GM23338 (cell line): ENCODE measurements around the gene PTPRO. TPM values are rescaled to one million over a fixed set of nuclear protein-coding genes. Genes with fewer than 3 reads are reported as not detected.
A peak's percentile ranks its signal among the peaks of the same experiment; 100 is the strongest.

Experiments
- ATAC-seq: fragments of 200-7000 bp; cut with Tn5 transposase; 3 replicates; pipeline ENCODE4 v1.9.1; 2020
- DNase-seq: peaks from one replicate; pipeline ENCODE4 v3.0.0-alpha.2; 2015; ENCODE audit warnings: low spot score
- H2AFZ ChIP-seq: fragments of 200-600 bp; sonication (generic); 2 replicates; pipeline ENCODE4 v1.8.0; 2016; ENCODE audit warnings: antibody characterized with exemption, mild to moderate bottlenecking, moderate library complexity
- H3F3A ChIP-seq: fragments of 200-600 bp; sonication (generic); replicated peaks from 2 replicates; pipeline ENCODE4 v1.8.0; 2017; ENCODE audit warnings: antibody characterized with exemption, mixed run types, low read depth
- H3K27ac ChIP-seq: fragments of 200-600 bp; sonication (generic); 2 replicates; pipeline ENCODE4 v1.6.1; 2016; ENCODE audit warnings: low read depth
- H3K27me3 ChIP-seq: fragments of 200-600 bp; sonication (generic); 2 replicates; pipeline ENCODE4 v1.8.0; 2016; ENCODE audit warnings: mild to moderate bottlenecking, mixed run types, moderate library complexity; ENCODE audit not compliant: insufficient read depth
- H3K36me3 ChIP-seq: fragments of 200-600 bp; sonication (generic); 2 replicates; pipeline ENCODE4 v1.8.0; 2016; ENCODE audit warnings: mild to moderate bottlenecking; ENCODE audit not compliant: insufficient read depth
- H3K4me1 ChIP-seq: fragments of 200-600 bp; sonication (generic); 2 replicates; pipeline ENCODE4 v1.8.0; 2016; ENCODE audit warnings: mild to moderate bottlenecking, moderate library complexity; ENCODE audit not compliant: insufficient read depth
- H3K4me2 ChIP-seq: fragments of 200-600 bp; sonication (generic); 2 replicates; pipeline ENCODE4 v1.7.1; 2017; ENCODE audit warnings: mixed run types
- H3K4me3 ChIP-seq: fragments of 200-600 bp; sonication (generic); 2 replicates; pipeline ENCODE4 v1.6.1; 2016; ENCODE audit warnings: mixed run types
- H3K79me2 ChIP-seq: fragments of 200-600 bp; sonication (generic); replicated peaks from 2 replicates; pipeline ENCODE4 v1.8.0; 2017; ENCODE audit warnings: mild to moderate bottlenecking; ENCODE audit not compliant: insufficient read depth
- H3K9me2 ChIP-seq: fragments of 200-600 bp; sonication (generic); 2 replicates; pipeline ENCODE4 v1.8.0; 2017; ENCODE audit not compliant: insufficient read depth
- H4K20me1 ChIP-seq: fragments of 200-600 bp; sonication (generic); replicated peaks from 2 replicates; pipeline ENCODE4 v1.8.0; 2017; ENCODE audit warnings: mild to moderate bottlenecking; ENCODE audit not compliant: insufficient read depth
- H3K27ac Mint-ChIP-seq: 2 replicates; pipeline ENCODE4 v1.8.0; 2020; ENCODE audit warnings: inconsistent platforms, mild to moderate bottlenecking, moderate library complexity, mixed read lengths
- H3K27me3 Mint-ChIP-seq: 3 replicates; pipeline ENCODE4 v1.8.0; 2022; ENCODE audit warnings: low read depth, mild to moderate bottlenecking, moderate library complexity, mixed read lengths, inconsistent platforms; ENCODE audit not compliant: insufficient read depth, poor library complexity
- H3K36me3 Mint-ChIP-seq: 3 replicates; pipeline ENCODE4 v1.8.0; 2021; ENCODE audit warnings: low read depth, mild to moderate bottlenecking, inconsistent platforms, moderate library complexity, mixed read lengths
- H3K4me1 Mint-ChIP-seq: 3 replicates; pipeline ENCODE4 v1.8.0; 2020; ENCODE audit warnings: mild to moderate bottlenecking, inconsistent platforms, mixed read lengths
- H3K4me3 Mint-ChIP-seq: 3 replicates; pipeline ENCODE4 v1.8.0; 2021; ENCODE audit warnings: moderate library complexity, mild to moderate bottlenecking, inconsistent platforms, mixed read lengths
- H3K9me3 Mint-ChIP-seq: 3 replicates; pipeline ENCODE4 v1.8.0; 2020; ENCODE audit warnings: moderate library complexity, mild to moderate bottlenecking, inconsistent platforms, mixed read lengths
- EZH2 ChIP-seq: fragments of 200-600 bp; sonication (generic); IDR thresholded peaks from one replicate; pipeline ENCODE4 v1.8.0; 2017; ENCODE audit warnings: antibody characterized with exemption, mild to moderate bottlenecking, low read depth; ENCODE audit not compliant: unreplicated experiment
- EZH2phosphoT487 ChIP-seq: fragments of 200-600 bp; sonication (generic); IDR thresholded peaks from one replicate; pipeline ENCODE4 v1.8.1; 2018; ENCODE audit warnings: antibody characterized with exemption; ENCODE audit not compliant: unreplicated experiment
- JUNB ChIP-seq: IDR thresholded peaks from one replicate; pipeline ENCODE4 v1.6.1; 2016; ENCODE audit warnings: antibody characterized with exemption; ENCODE audit not compliant: unreplicated experiment
- NANOG ChIP-seq: IDR thresholded peaks from 2 replicates; pipeline ENCODE4 v1.6.1; 2016; ENCODE audit warnings: antibody characterized with exemption, borderline replicate concordance
- POLR2AphosphoS5 ChIP-seq: IDR thresholded peaks from 2 replicates; pipeline ENCODE4 v1.6.1; 2016; ENCODE audit warnings: antibody characterized with exemption, low read depth
- ZNF114 ChIP-seq: fragments of 250-450 bp; sonication (Bioruptor Pico); IDR thresholded peaks from 2 replicates; pipeline ENCODE4 v1.5.0; 2020; ENCODE audit warnings: mild to moderate bottlenecking, moderate library complexity
- polyA plus RNA-seq: library from polyadenylated mRNA; unstranded; fragments of >200 nt; fragmentation: Nextera tagmentation; extraction: Ambion mirVana; gene quantifications from 2 replicates; pipeline ENCODE4 v1.2.1, GENCODE V29; 2016
- total RNA-seq: library from RNA; depleted of rRNA; stranded (reverse); fragments of >200 nt; shearing (Covaris generic); gene quantifications from 2 replicates; pipeline ENCODE4 v1.2.3, GENCODE V29; 2014
- TF ChIP-seq, protein P1 (sequence below): IDR thresholded peaks from one replicate; pipeline ENCODE4 v1.6.1; 2018; ENCODE audit warnings: antibody characterized with exemption; ENCODE audit not compliant: unreplicated experiment
- TF ChIP-seq, protein P2 (sequence below): fragments of 250-450 bp; sonication (Bioruptor Pico); IDR thresholded peaks from 2 replicates; pipeline ENCODE4 v1.5.0; 2020; ENCODE audit warnings: mild to moderate bottlenecking, moderate library complexity

PTPRO gene
- total and polyA plus RNA-seq, 2 experiments from 2014 or later = 1.4 to 1.5 TPM

DNA sequence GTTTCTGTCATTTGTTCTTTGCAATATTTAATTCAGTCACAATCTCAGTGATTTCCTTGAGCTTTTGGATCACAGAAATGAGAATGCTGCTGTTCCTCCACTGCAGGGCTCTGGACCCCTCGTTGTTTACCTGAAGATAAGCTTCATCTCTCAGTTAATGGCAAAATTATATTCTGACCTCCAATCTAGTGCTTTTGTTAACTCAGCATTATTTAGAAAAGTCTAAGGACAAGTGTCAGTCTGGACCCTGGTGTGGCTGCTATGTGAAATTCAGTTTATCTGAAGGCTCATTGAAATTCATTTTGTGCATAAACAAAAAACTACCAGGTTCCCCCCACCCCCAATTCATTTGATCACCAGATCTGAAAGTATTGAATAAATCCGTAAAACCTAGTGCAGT, 84.7 kb downstream of the PTPRO start:
- H3K9me3 Mint-ChIP-seq = no peaks in the 10 kb centered on the region; the same call in 2 of the 3 replicates
- Histone ChIP-seq H3K9me2 (peaks cover 5% of the 10 kb centered on the region; the same call in 1 of the 2 replicates), H3K4me1 (no peaks in the 10 kb centered on the region), H3K4me2 (no peak overlapping the region), H3K4me3 (no peak overlapping the region), H3K27ac (no peak overlapping the region), H3K27me3 (no peaks in the 10 kb centered on the region), H3F3A (no peaks in the 10 kb centered on the region), H4K20me1 (no peaks in the 10 kb centered on the region), H3K36me3 (no peaks in the 10 kb centered on the region), H2AFZ (no peak overlapping the region), H3K79me2 (no peaks in the 10 kb centered on the region)
- no peak for ATAC-seq
- H3K4me1 Mint-ChIP-seq = no peaks in the 10 kb centered on the region
- H3K27me3 Mint-ChIP-seq = no peaks in the 10 kb centered on the region
- DNase-seq = no peak
- no peak overlapping the region for H3K4me3 Mint-ChIP-seq
- H3K27ac Mint-ChIP-seq = no peak overlapping the region
- no peak for TF ChIP-seq EZH2
- no peak for TF ChIP-seq ZNF114 (CRISPR knock-in tag)
- no peak for TF ChIP-seq NANOG
- TF ChIP-seq EZH2phosphoT487 = no peak
- no peaks in the 10 kb centered on the region for H3K36me3 Mint-ChIP-seq

GRCh38 chr12:15411842-15412241, 89.5 kb downstream of the PTPRO start:
- no peak overlapping the region for H3K4me3 ChIP-seq
- no peaks in the 10 kb centered on the region for H4K20me1 ChIP-seq
- no peaks in the 10 kb centered on the region for H3F3A ChIP-seq
- Mint-ChIP-seq H3K27me3 (no peaks in the 10 kb centered on the region), H3K36me3 (no peaks in the 10 kb centered on the region), H3K4me3 (no peak overlapping the region), H3K4me1 (no peaks in the 10 kb centered on the region), H3K27ac (no peak overlapping the region), H3K9me3 (no peaks in the 10 kb centered on the region)
- H3K79me2 ChIP-seq = no peaks in the 10 kb centered on the region
- no peak overlapping the region for H2AFZ ChIP-seq
- no peak for TF ChIP-seq POLR2AphosphoS5
- no peak for DNase-seq
- no peaks in the 10 kb centered on the region for H3K36me3 ChIP-seq
- H3K4me2 ChIP-seq = no peak overlapping the region
- H3K4me1 ChIP-seq = no peaks in the 10 kb centered on the region
- no peaks in the 10 kb centered on the region for H3K9me2 ChIP-seq
- H3K27me3 ChIP-seq = no peaks in the 10 kb centered on the region
- H3K27ac ChIP-seq = no peak overlapping the region
- ATAC-seq = no peak

DNA sequence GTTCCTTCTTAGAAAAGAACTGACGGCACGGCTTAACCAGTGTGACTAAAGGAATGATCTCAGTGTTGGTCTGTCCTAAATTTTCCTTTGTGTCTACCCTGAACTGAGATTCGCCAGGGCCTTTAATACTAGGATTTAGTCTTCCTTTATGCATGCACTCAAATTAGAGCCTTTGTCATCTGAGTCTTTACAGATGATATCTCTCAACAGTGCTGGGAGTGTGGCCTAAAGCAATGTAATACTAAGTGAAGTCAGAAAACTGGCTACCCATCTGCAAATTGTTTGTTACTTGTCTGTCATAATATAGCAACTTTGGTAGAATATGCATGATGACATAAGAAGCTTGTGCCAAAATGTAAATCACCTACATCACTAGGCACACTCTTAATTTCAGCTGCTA, 95.4 kb downstream of the PTPRO start:
- H3K27me3 Mint-ChIP-seq = no peaks in the 10 kb centered on the region
- no peaks in the 10 kb centered on the region for H4K20me1 ChIP-seq
- no peaks in the 10 kb centered on the region for H3K36me3 Mint-ChIP-seq
- H3K36me3 ChIP-seq = no peaks in the 10 kb centered on the region
- no peak overlapping the region; the same call in 1 of the 2 replicates for H3K27ac Mint-ChIP-seq
- H3F3A ChIP-seq = no peaks in the 10 kb centered on the region
- H3K4me2 ChIP-seq = no peak overlapping the region
- H3K79me2 ChIP-seq = no peaks in the 10 kb centered on the region
- no peaks in the 10 kb centered on the region for H3K4me1 ChIP-seq
- H2AFZ ChIP-seq = peak overlapping the region; percentile 29; the same call in 1 of the 2 replicates
- H3K27ac ChIP-seq = no peak overlapping the region
- ATAC-seq = no peak
- peaks cover under 1% of the 10 kb centered on the region; the same call in 1 of the 3 replicates for H3K4me1 Mint-ChIP-seq
- DNase-seq = no peak
- H3K9me3 Mint-ChIP-seq = no peaks in the 10 kb centered on the region
- H3K9me2 ChIP-seq = no peaks in the 10 kb centered on the region
- H3K4me3 Mint-ChIP-seq = no peak overlapping the region
- H3K27me3 ChIP-seq = no peaks in the 10 kb centered on the region
- H3K4me3 ChIP-seq = no peak overlapping the region
- TF ChIP-seq, protein P1, sequence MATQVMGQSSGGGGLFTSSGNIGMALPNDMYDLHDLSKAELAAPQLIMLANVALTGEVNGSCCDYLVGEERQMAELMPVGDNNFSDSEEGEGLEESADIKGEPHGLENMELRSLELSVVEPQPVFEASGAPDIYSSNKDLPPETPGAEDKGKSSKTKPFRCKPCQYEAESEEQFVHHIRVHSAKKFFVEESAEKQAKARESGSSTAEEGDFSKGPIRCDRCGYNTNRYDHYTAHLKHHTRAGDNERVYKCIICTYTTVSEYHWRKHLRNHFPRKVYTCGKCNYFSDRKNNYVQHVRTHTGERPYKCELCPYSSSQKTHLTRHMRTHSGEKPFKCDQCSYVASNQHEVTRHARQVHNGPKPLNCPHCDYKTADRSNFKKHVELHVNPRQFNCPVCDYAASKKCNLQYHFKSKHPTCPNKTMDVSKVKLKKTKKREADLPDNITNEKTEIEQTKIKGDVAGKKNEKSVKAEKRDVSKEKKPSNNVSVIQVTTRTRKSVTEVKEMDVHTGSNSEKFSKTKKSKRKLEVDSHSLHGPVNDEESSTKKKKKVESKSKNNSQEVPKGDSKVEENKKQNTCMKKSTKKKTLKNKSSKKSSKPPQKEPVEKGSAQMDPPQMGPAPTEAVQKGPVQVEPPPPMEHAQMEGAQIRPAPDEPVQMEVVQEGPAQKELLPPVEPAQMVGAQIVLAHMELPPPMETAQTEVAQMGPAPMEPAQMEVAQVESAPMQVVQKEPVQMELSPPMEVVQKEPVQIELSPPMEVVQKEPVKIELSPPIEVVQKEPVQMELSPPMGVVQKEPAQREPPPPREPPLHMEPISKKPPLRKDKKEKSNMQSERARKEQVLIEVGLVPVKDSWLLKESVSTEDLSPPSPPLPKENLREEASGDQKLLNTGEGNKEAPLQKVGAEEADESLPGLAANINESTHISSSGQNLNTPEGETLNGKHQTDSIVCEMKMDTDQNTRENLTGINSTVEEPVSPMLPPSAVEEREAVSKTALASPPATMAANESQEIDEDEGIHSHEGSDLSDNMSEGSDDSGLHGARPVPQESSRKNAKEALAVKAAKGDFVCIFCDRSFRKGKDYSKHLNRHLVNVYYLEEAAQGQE = no peak
- TF ChIP-seq EZH2 (no peak), JUNB (no peak), NANOG (no peak), EZH2phosphoT487 (no peak)
- TF ChIP-seq, protein P2, sequence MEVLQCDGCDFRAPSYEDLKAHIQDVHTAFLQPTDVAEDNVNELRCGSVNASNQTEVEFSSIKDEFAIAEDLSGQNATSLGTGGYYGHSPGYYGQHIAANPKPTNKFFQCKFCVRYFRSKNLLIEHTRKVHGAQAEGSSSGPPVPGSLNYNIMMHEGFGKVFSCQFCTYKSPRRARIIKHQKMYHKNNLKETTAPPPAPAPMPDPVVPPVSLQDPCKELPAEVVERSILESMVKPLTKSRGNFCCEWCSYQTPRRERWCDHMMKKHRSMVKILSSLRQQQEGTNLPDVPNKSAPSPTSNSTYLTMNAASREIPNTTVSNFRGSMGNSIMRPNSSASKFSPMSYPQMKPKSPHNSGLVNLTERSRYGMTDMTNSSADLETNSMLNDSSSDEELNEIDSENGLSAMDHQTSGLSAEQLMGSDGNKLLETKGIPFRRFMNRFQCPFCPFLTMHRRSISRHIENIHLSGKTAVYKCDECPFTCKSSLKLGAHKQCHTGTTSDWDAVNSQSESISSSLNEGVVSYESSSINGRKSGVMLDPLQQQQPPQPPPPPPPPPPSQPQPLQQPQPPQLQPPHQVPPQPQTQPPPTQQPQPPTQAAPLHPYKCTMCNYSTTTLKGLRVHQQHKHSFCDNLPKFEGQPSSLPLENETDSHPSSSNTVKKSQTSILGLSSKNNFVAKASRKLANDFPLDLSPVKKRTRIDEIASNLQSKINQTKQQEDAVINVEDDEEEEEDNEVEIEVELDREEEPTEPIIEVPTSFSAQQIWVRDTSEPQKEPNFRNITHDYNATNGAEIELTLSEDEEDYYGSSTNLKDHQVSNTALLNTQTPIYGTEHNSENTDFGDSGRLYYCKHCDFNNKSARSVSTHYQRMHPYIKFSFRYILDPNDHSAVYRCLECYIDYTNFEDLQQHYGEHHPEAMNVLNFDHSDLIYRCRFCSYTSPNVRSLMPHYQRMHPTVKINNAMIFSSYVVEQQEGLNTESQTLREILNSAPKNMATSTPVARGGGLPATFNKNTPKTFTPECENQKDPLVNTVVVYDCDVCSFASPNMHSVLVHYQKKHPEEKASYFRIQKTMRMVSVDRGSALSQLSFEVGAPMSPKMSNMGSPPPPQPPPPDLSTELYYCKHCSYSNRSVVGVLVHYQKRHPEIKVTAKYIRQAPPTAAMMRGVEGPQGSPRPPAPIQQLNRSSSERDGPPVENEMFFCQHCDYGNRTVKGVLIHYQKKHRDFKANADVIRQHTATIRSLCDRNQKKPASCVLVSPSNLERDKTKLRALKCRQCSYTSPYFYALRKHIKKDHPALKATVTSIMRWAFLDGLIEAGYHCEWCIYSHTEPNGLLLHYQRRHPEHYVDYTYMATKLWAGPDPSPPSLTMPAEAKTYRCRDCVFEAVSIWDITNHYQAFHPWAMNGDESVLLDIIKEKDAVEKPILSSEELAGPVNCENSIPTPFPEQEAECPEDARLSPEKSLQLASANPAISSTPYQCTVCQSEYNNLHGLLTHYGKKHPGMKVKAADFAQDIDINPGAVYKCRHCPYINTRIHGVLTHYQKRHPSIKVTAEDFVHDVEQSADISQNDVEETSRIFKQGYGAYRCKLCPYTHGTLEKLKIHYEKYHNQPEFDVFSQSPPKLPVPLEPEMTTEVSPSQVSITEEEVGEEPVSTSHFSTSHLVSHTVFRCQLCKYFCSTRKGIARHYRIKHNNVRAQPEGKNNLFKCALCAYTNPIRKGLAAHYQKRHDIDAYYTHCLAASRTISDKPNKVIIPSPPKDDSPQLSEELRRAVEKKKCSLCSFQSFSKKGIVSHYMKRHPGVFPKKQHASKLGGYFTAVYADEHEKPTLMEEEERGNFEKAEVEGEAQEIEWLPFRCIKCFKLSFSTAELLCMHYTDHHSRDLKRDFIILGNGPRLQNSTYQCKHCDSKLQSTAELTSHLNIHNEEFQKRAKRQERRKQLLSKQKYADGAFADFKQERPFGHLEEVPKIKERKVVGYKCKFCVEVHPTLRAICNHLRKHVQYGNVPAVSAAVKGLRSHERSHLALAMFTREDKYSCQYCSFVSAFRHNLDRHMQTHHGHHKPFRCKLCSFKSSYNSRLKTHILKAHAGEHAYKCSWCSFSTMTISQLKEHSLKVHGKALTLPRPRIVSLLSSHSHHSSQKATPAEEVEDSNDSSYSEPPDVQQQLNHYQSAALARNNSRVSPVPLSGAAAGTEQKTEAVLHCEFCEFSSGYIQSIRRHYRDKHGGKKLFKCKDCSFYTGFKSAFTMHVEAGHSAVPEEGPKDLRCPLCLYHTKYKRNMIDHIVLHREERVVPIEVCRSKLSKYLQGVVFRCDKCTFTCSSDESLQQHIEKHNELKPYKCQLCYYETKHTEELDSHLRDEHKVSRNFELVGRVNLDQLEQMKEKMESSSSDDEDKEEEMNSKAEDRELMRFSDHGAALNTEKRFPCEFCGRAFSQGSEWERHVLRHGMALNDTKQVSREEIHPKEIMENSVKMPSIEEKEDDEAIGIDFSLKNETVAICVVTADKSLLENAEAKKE (CRISPR knock-in tag) = no peak
